Activated naive CD4-positive, alpha-beta T cell treated with Interleukin-2 at 50 U/mL for 16 hours (primary cell): ENCODE data around the gene TIMM10B.

Experiments used
- DNase-seq: peaks from one replicate; pipeline ENCODE4 v3.0.0-alpha.2; 2020

Gene TIMM10B

DNA sequence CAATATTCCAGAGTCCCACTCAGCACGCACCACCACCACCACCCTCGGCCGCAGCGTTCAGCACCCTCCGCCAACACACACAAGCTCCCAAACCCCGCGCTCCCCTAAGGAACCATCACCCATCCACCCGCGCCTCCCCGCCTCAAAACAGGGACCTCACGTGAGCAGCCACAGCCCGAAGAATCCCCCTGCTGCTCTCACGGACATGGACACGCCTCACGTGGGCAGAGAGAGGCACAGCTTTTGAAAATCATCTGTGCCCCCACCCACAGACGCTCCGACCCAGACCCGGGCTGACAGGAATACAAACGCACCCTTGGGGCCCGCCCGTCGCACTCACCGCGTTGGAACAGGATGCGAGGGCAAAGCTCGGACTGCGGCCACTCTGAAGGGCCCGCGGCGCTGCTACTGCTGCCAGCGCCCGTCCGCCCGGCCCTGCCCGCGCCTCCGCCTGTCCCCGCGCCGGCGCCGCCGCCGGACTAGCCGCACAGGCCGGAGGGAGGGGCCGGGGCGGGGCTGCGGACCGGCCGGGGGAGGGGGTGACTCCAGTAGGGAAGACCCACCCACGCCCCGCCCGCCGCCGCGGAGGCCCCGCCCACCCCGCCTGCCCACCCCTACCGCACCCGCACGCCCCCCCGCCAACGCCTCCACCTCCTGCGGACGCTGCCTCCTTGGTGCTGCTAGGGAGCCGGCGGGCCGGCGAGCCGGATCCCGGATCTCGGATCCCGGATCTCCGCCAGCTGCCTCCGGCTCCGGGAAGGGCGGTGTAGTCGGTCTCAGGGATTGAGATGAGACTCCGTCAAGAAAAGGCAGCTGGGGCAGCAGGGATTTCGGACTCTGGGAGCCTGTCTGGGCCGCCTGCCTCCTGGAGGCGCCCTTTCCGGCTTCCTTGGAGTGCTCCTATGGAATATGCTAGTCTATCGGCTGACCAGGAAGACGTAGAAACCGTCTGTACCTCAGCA lies 7.6 kb upstream of the TIMM10B start, which contains the start of gene TRIM3:
Gene TRIM3, minus strand, starts transcription at position 491 of the 962 bp plus-strand sequence. CDS start 8,246 bp downstream, outside the sequence.
- DNase-seq: peak; percentile 70

DNA sequence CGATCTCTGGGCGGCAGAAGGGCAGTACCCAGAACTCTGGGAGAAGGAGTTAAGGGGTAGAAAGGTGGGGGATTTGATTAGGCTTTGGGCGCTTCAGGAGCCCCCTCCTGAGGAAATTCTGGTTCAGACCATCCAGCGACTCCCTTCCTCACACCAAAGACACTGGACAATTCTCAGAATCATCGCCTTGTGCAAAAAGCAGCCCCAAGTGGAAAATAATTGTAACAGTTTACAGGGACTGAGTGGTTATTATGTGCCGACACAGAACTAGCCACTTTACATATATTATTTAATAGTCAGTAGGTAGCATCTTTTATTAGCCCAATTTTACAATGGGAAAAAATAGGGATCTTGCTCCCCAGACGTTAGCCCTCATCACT lies 6.9 kb upstream of the TIMM10B start:
- DNase-seq: no peak

DNA sequence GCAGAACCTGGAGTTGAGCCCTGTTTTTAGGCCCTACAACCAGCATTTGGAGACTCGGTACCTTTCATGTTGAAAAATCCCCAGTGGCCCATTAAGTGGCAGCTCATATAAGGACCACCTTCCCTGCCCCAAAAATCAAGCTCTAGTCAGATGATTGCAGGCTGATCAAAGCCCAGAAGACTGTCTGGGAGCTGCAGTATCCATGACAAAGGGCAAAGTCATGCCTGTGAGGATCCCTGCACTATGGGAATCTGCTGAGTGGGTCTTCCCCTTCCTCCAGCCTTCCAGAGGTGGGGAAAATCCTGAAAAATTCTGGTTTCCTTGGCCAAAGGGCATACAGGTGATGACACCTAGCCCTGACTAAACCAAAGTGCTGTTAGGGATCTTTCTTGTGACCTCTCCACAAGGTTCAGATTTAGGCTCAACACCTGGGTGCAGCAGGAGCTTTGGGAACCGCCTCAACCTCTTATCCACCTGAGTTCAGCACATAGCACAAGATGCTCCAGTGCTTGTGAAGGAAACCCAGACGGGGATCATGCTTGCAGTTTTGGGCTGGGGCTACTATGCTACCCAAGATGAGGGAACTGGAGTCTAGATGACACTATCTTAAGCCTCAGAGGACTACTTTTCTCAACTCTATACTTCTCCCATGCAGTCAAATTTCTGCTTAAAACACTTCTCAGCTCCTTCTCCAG lies 6.3 kb upstream of the TIMM10B start:
- no peak for DNase-seq

DNA sequence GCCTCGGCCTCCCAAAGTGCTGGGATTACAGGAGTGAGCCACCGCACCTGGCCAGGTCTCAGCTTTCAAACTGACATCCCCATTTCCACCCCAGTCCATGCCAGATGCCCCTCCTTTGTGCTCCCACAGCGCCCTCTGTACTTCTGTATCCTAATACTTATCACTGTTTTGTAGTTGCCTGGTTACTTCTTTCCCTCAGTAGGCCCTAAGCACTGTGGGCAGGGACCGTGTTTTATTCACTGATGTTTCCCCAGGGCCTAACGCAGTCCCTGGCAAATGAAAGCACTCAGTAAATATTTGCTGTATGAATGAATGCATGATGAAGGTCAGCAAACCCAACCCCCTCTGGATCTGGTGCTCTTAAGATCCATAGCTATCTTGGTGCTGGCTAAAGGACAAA lies 5.4 kb upstream of the TIMM10B start:
- no peak for DNase-seq

- no peak for DNase-seq
These were observed 4.7 kb upstream of the TIMM10B start for GRCh38 chr11:6476571-6476970.

- DNase-seq: no peak
These were observed 894 bp upstream of the TIMM10B start for GRCh38 chr11:6480299-6480914.

DNA sequence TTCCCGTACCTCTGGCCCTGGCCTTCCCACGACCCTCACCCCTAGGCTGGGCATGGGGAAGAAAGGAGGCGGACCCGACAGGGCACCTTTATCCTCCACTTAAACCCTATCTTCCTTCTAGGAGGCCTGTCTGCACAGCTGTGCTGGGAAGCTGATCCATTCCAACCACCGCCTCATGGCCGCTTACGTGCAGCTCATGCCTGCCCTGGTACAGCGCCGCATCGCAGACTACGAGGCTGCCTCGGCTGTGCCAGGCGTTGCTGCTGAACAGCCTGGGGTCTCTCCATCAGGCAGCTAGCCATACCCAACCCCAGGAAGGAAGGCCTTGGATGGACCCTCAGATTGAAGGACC lies 599 bp downstream of the TIMM10B start:
- no peak for DNase-seq

GRCh38 chr11:6482441-6482840 lies 1.1 kb downstream of the TIMM10B start:
- DNase-seq: no peak

- no peak for DNase-seq
These were observed 1.7 kb downstream of the TIMM10B start for GRCh38 chr11:6483015-6483414.

GRCh38 chr11:6485661-6486060 lies 4.4 kb downstream of the TIMM10B start:
- DNase-seq: no peak

- DNase-seq: no peak
These were observed 5.0 kb downstream of the TIMM10B start for GRCh38 chr11:6486256-6486655.

DNA sequence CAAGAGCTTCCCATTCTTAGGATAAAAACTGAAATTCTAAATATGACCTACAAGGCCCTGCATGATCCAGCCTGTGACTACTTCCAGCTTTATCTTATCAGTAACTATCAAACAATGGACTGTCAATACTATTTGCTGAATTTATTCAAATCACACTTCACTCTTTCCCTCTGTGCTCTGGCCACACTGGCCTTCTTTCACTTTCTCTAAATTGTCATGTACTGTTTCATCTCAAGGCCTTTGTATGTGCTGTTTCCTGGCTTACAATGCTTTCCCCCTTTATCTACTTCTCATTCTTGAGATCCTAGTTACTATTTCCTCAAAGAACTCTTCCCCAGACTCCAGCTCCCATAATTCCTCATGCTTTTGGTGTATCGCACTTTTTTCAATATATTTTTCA lies 5.6 kb downstream of the TIMM10B start:
- DNase-seq: no peak

DNA sequence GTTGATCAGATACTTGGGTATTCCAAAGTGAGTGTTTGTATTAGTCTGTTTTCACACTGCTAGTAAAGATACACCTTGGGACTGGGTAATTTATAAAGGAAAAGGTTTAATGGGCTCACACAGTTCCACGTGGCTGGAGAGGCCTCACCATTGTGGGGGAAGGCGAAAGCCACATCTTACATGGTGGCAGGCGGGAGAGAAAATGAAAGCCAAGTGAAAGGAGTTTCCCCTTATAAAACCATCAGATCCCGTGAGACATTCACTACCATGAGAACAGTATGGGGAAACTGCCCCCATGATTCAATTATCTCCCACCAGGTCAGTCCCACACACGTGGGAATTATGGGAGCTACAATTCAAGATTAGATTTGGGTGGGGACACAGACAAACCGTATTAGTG lies 7.0 kb downstream of the TIMM10B start:
- no peak for DNase-seq

GRCh38 chr11:6488821-6489220 lies 7.5 kb downstream of the TIMM10B start:
- no peak for DNase-seq

DNA sequence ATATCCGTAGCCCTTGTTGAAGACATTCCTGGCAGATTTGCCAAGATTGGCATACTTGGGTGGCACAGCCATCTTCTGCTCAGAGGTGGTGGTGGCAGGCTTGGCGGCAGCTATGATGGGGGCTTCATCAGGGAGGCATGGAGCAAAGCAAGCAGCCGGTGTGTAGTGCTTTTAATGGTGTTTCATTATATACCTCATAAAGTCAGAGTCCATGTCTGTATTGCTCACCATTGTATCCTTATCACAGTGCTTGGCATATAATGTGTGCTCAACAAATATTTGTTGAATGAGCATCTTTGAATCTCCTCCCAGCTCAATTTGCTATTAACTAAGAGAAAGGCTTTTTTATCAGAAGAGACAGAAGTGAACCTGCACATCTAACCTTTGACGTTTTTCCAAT lies 8.0 kb downstream of the TIMM10B start:
- DNase-seq: no peak

- DNase-seq: no peak
These were observed 16.0 kb downstream of the TIMM10B start, which contains the start of gene DNHD1 for GRCh38 chr11:6497069-6497839. Gene DNHD1, plus strand, starts transcription at chr11:6497280. Its CDS starts 936 bp downstream, at chr11:6498216.

DNA sequence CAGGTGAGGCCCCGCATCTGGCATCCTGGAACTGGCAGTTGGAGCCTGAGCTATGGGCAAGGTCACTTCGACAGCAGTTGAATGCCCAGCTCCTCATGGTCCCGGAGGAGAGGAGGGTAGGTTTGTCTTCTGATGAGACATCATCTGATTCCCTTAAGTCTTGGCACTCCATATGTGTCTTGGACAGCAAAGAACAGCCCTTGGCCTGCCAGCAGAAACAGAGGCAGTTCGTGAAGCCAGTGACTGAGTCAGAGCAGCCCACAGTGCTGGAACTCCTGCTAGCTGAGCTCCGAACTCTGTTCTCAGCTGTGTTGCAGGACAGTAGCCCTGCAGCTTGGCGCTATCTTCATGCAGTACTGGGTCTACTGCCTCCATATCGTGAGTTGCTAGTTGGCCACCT lies 16.8 kb downstream of the TIMM10B start:
- DNase-seq: no peak

DNA sequence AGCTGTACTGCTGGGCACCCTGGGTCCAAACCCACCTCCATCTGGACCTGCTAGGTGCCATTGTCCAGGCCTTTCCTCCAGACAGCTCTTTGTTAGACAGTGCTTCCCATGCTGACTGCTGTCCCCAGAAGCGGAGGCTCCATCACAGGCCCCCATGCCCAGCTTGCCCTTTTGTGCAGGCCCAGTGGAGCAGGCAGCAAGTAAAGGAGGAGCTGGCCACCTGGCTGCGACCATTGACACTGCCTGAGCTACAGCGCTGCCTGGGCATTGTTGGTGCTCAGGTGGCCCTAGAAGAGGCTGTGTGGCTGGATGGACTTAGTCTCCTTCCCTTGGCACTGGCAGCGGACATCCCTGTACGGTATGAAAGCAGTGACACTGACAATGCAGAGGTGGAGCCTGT lies 17.2 kb downstream of the TIMM10B start:
- DNase-seq: no peak

DNA sequence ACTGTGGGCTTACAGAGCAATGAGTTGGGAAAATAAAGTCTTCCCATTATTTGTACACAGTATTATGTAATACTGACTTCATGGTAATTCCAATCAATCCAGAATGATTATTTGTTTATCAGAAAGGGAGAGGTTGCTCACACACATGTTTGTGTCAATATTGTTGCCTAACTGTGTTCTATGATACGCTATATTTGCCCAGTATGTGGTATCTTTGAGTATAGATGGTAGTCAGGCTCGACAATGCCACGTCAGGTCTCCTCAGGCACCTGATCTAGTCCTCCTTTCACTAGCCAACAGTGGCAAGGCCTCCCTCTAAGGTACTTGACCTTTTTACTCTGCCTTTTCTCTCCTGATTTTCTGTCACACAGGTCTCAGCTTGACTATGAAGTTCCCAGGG lies 21.1 kb downstream of the TIMM10B start:
- no peak for DNase-seq

GRCh38 chr11:6504166-6504565 lies 22.9 kb downstream of the TIMM10B start:
- DNase-seq: no peak

DNA sequence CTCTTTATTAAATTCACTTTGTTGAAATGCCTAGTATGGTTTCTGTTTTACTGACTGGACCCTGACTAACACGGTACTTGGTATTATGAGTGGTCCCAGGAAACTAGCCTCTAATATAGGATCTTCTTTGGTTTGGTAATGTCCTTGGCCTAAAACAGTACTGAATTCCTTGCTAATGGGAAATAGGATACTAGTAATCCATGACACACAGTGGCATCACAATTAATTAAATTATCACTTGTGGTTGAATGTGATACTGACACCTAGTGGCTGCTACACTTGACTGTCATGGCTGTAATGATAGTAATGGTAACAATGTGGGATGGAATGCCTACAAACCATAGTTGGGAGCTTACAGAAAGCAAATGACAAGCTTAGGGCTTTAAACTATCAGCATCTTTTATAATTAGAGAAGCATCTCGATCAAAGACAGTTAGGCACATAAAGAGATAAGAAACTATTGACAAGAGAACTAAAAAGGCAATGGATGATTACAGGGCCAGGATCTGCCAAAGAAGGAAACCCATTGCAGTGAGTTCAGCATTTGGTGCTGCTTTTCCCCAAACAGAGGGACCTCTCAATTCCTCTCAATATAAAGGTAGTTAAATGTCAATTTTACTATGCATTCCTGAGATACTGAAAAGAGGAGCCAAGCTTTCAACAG lies 24.4 kb downstream of the TIMM10B start:
- no peak for DNase-seq

GRCh38 chr11:6516865-6517264 lies 35.6 kb downstream of the TIMM10B start:
- DNase-seq: no peak
